Mesendoderm (in vitro differentiated cells): ENCODE measurements around the gene TNFSF10.

Experiments used
- DNase-seq: peaks from one replicate; pipeline ENCODE4 v3.0.0; 2013
- H2AK5ac ChIP-seq: 2 replicates; pipeline ENCODE4 v1.6.1; 2013; ENCODE audit warnings: low read length, inconsistent platforms
- H2BK120ac ChIP-seq: 2 replicates; pipeline ENCODE4 v1.6.1; 2013; ENCODE audit warnings: low read depth, mild to moderate bottlenecking, low read length, moderate library complexity, mixed read lengths
- H2BK15ac ChIP-seq: replicated peaks from 2 replicates; pipeline ENCODE4 v1.6.1; 2013; ENCODE audit warnings: low read depth, mild to moderate bottlenecking, moderate library complexity
- H2BK5ac ChIP-seq: 2 replicates; pipeline ENCODE4 v1.6.1; 2013; ENCODE audit warnings: low read length, inconsistent platforms
- H3K18ac ChIP-seq: 2 replicates; pipeline ENCODE4 v1.6.1; 2013; ENCODE audit warnings: mild to moderate bottlenecking, low read length, mixed read lengths
- H3K23ac ChIP-seq: one replicate; pipeline ENCODE4 v1.6.1; 2013; ENCODE audit warnings: low read length
- H3K27ac ChIP-seq: 2 replicates; pipeline ENCODE4 v1.5.1; 2013; ENCODE audit warnings: low read depth, mild to moderate bottlenecking, inconsistent platforms, low read length, moderate library complexity
- H3K27me3 ChIP-seq: 2 replicates; pipeline ENCODE4 v1.6.1; 2013; ENCODE audit warnings: low read length, control low read depth, mild to moderate bottlenecking, inconsistent platforms; ENCODE audit not compliant: insufficient read depth, poor library complexity
- H3K36me3 ChIP-seq: 2 replicates; pipeline ENCODE4 v1.6.1; 2013; ENCODE audit warnings: low read length, inconsistent platforms; ENCODE audit not compliant: control insufficient read depth, insufficient read depth
- H3K4ac ChIP-seq: one replicate; pipeline ENCODE4 v1.6.1; 2013; ENCODE audit warnings: low read depth, mild to moderate bottlenecking, low read length, moderate library complexity
- H3K4me1 ChIP-seq: 2 replicates; pipeline ENCODE4 v1.6.1; 2013; ENCODE audit warnings: low read depth, low read length, inconsistent platforms; ENCODE audit not compliant: control insufficient read depth
- H3K4me2 ChIP-seq: 2 replicates; pipeline ENCODE4 v1.6.1; 2013; ENCODE audit warnings: low read length
- H3K4me3 ChIP-seq: 2 replicates; pipeline ENCODE4 v1.5.1; 2013; ENCODE audit warnings: mild to moderate bottlenecking, low read length
- H3K56ac ChIP-seq: one replicate; pipeline ENCODE4 v1.6.1; 2013; ENCODE audit warnings: low read length
- H3K79me1 ChIP-seq: 2 replicates; pipeline ENCODE4 v1.6.1; 2013; ENCODE audit warnings: low read length, inconsistent platforms
- H3K79me2 ChIP-seq: 2 replicates; pipeline ENCODE4 v1.6.1; 2013; ENCODE audit warnings: mild to moderate bottlenecking, low read length; ENCODE audit not compliant: control insufficient read depth, insufficient read depth
- H3K9ac ChIP-seq: 2 replicates; pipeline ENCODE4 v1.6.1; 2013; ENCODE audit warnings: low read length, inconsistent platforms
- H4K5ac ChIP-seq: one replicate; pipeline ENCODE4 v1.6.1; 2013; ENCODE audit warnings: low read length
- H4K8ac ChIP-seq: one replicate; pipeline ENCODE4 v1.6.1; 2013; ENCODE audit warnings: low read depth, mild to moderate bottlenecking, control low read depth, low read length, moderate library complexity
- WGBS: extraction: QIAGEN DNeasy Blood & Tissue Kit; methylation state at CpG from one replicate; pipeline ENCODE4 v1.1.7; 2013; ENCODE audit warnings: low lambda C conversion rate, missing lambda C conversion rate; ENCODE audit not compliant: insufficient coverage; ENCODE audit errors: extremely low coverage; 5-methylcytosine and 5-hydroxymethylcytosine counted together

TNFSF10 gene

DNA sequence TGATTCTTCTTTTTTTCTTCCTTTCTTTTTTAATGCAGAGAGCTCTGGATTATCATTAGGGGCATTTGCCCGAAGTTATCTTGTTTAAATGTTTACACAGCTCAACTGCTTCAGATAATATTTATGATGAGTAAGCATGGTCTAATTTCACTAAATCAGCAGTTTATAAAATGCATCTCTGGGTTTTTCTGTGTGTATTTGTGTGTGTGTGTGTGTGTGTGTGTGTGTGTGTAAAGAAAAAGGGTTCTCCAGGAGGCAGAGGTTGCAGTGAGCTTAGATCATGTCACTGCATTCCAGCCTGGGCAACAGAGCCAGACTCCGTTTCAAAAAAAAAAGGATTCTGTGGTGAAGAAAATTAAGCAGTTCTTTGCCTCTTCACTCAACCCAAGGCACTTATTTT, 25.9 kb upstream of the TNFSF10 start:
- H3K4me2 ChIP-seq = no peak overlapping the region
- H3K27ac ChIP-seq = no peak overlapping the region
- WGBS = no CpG with 5 or more reads among the region's 2 CpGs
- H4K8ac ChIP-seq = no peak overlapping the region
- H2AK5ac ChIP-seq = no peak overlapping the region
- H3K56ac ChIP-seq = no peak overlapping the region
- H3K27me3 ChIP-seq = no peaks in the 10 kb centered on the region
- no peaks in the 10 kb centered on the region for H3K79me1 ChIP-seq
- no peak overlapping the region for H3K9ac ChIP-seq
- no peaks in the 10 kb centered on the region for H3K36me3 ChIP-seq
- H3K79me2 ChIP-seq = no peaks in the 10 kb centered on the region
- H4K5ac ChIP-seq = no peak overlapping the region
- H3K18ac ChIP-seq = no peak overlapping the region
- H2BK15ac ChIP-seq = no peak overlapping the region
- H3K4me3 ChIP-seq = no peak overlapping the region
- H3K23ac ChIP-seq = no peak overlapping the region
- H2BK5ac ChIP-seq = no peak overlapping the region
- no peak for DNase-seq
- H3K4me1 ChIP-seq = no peaks in the 10 kb centered on the region
- no peak overlapping the region for H3K4ac ChIP-seq
- H2BK120ac ChIP-seq = no peak overlapping the region

DNA sequence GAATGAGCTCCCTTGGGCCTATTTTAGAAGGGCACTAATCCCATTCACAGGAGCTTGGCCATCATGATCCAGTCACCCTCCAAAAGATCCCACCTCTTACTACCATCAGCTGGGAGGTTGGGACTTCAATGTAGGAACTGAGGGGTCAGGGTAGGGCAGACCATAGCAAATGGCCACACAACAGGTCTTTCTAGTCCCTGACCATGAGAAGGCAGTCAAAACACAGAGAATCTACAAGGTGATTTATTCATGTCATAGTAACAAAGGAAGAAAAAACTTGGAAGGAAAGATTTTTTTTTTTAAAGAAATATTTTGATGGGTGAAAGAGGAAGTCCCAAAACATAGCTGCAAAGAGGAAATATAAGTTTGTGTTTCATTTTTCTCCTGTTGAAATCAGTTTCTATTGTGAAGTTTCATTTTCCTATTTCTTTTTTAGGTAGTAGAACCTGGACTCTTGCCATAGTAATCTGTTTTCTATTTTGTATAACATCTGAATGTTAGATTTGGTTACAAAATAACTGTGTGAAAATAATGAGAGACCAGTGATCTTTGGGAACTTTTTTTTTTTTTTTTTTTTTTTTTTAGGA, 23.5 kb upstream of the TNFSF10 start:
- H3K4ac ChIP-seq = no peak overlapping the region
- no peak overlapping the region for H2BK15ac ChIP-seq
- H3K79me2 ChIP-seq = no peaks in the 10 kb centered on the region
- DNase-seq = no peak
- no peak overlapping the region for H3K23ac ChIP-seq
- H3K4me1 ChIP-seq = no peaks in the 10 kb centered on the region
- H3K9ac ChIP-seq = no peak overlapping the region
- H3K27ac ChIP-seq = no peak overlapping the region
- H3K4me2 ChIP-seq = no peak overlapping the region
- H3K79me1 ChIP-seq = no peaks in the 10 kb centered on the region
- no peaks in the 10 kb centered on the region for H3K36me3 ChIP-seq
- H3K18ac ChIP-seq = no peak overlapping the region
- H3K4me3 ChIP-seq = no peak overlapping the region
- no peak overlapping the region for H4K8ac ChIP-seq
- no peak overlapping the region for H3K56ac ChIP-seq
- H2BK120ac ChIP-seq = no peak overlapping the region
- no peaks in the 10 kb centered on the region for H3K27me3 ChIP-seq
- H2BK5ac ChIP-seq = no peak overlapping the region
- no peak overlapping the region for H2AK5ac ChIP-seq
- H4K5ac ChIP-seq = no peak overlapping the region

DNA sequence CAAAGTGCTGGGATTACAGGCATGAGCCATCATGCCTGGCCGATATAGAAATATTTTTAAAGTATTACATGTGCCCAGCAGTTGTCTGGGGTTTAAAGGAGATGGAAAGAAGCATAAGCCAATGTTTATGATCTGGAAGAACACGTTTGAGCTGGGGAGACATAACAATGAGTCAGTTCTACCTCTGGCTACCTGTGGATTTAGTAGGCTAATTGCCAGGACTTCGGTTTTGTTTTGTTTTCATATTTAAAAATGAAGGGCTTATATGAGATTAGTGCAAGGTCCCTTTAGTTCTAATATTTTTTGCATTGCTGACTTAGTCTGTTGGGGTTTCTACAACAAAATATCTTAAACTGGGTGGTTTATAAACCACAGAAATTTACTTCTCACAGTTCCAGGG, 22.9 kb upstream of the TNFSF10 start:
- no peak overlapping the region for H2BK15ac ChIP-seq
- H2BK120ac ChIP-seq = no peak overlapping the region
- H3K9ac ChIP-seq = no peak overlapping the region
- H3K27ac ChIP-seq = no peak overlapping the region
- H3K23ac ChIP-seq = no peak overlapping the region
- H3K36me3 ChIP-seq = no peaks in the 10 kb centered on the region
- no peak overlapping the region for H3K4me2 ChIP-seq
- H3K4me3 ChIP-seq = no peak overlapping the region
- H3K4ac ChIP-seq = no peak overlapping the region
- no peaks in the 10 kb centered on the region for H3K79me2 ChIP-seq
- no CpG with 5 or more reads among the region's 3 CpGs for WGBS
- no peaks in the 10 kb centered on the region for H3K79me1 ChIP-seq
- no peak overlapping the region for H4K8ac ChIP-seq
- H3K18ac ChIP-seq = no peak overlapping the region
- H3K4me1 ChIP-seq = no peaks in the 10 kb centered on the region
- H2AK5ac ChIP-seq = no peak overlapping the region
- no peak overlapping the region for H3K56ac ChIP-seq
- no peak overlapping the region for H4K5ac ChIP-seq
- DNase-seq = no peak
- no peak overlapping the region for H2BK5ac ChIP-seq
- H3K27me3 ChIP-seq = no peaks in the 10 kb centered on the region

DNA sequence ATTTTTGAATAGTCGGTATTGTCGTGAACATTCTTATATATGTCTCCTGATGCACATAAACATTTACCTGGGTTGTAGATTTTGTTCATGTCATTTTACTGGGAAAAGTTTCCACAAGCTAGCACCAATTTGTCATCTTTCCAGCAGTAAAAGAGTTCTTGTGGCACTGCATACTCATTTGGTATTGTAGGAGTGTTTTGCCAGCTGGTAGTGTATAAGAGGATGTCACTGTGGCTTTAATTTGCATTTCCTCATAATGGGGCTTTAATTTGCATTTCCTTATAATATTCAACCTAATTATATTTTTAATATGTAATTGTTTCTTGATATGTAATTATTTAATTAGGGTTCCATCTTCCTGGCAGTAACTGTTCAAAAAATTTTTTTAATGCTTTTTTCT, 21.2 kb upstream of the TNFSF10 start:
- no peak overlapping the region for H3K56ac ChIP-seq
- no peaks in the 10 kb centered on the region for H3K79me1 ChIP-seq
- H3K79me2 ChIP-seq = no peaks in the 10 kb centered on the region
- no peaks in the 10 kb centered on the region for H3K27me3 ChIP-seq
- no peak overlapping the region for H3K18ac ChIP-seq
- no peak overlapping the region for H3K9ac ChIP-seq
- no peak overlapping the region for H2BK5ac ChIP-seq
- no CpG with 5 or more reads among the region's 2 CpGs for WGBS
- no peak overlapping the region for H2BK15ac ChIP-seq
- H3K36me3 ChIP-seq = no peaks in the 10 kb centered on the region
- H4K5ac ChIP-seq = no peak overlapping the region
- no peak overlapping the region for H4K8ac ChIP-seq
- no peak overlapping the region for H3K23ac ChIP-seq
- no peak overlapping the region for H2AK5ac ChIP-seq
- no peak overlapping the region for H2BK120ac ChIP-seq
- no peak overlapping the region for H3K27ac ChIP-seq
- no peak for DNase-seq
- H3K4me1 ChIP-seq = no peaks in the 10 kb centered on the region
- no peak overlapping the region for H3K4ac ChIP-seq
- H3K4me2 ChIP-seq = no peak overlapping the region
- no peak overlapping the region for H3K4me3 ChIP-seq

DNA sequence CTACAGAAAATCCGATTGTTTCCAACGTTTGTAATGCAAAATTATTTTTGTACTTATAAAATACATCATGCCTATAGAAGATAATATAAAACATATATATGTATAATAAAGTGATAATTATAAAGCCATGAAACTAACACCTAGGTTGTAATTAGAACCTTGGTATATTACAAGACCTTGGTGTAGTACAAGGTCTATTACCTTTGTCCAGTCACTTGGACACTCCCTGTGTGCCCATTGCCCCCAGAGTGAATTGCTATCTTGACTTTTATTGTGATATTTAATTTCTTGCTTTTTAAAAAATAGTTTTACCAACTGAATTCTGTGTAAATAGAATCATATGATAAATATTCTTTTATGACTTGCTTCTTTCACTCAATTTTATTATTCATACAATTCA, 20.7 kb upstream of the TNFSF10 start:
- Histone ChIP-seq H3K4me2 (no peak overlapping the region), H3K4ac (no peak overlapping the region), H2BK5ac (no peak overlapping the region), H3K27ac (no peak overlapping the region), H2AK5ac (no peak overlapping the region), H3K18ac (no peak overlapping the region), H3K4me3 (no peak overlapping the region), H3K79me2 (no peaks in the 10 kb centered on the region), H4K5ac (no peak overlapping the region), H3K79me1 (no peaks in the 10 kb centered on the region), H3K9ac (no peak overlapping the region), H2BK15ac (no peak overlapping the region), H3K56ac (no peak overlapping the region), H3K4me1 (no peaks in the 10 kb centered on the region), H4K8ac (no peak overlapping the region), H3K23ac (no peak overlapping the region), H2BK120ac (no peak overlapping the region), H3K27me3 (no peaks in the 10 kb centered on the region), H3K36me3 (no peaks in the 10 kb centered on the region)
- no peak for DNase-seq
- WGBS = no CpG with 5 or more reads among the region's 2 CpGs

DNA sequence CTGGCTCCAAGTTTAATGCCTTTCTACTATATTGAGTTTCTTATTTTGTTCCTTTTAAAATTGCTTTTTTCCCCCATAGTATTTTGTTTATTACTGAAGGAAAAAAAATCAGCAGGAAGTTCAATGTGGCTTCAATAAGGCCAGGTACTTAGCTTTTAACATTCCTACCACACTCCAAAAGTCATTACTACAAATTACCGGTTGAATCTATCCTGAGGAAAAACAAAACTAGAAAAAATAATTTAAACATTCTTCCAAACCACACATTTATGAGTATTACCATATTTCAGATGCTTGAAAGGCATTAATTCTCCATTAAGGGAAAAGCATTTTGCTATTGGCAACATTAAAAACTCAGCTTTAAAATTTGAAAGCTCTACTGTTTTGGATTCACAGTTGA, 20.2 kb upstream of the TNFSF10 start:
- H3K27me3 ChIP-seq = no peaks in the 10 kb centered on the region
- no peak overlapping the region for H4K8ac ChIP-seq
- no peak overlapping the region for H3K9ac ChIP-seq
- no peak overlapping the region for H3K4me3 ChIP-seq
- no CpG with 5 or more reads among the region's 1 CpG for WGBS
- no peaks in the 10 kb centered on the region for H3K79me1 ChIP-seq
- H3K18ac ChIP-seq = no peak overlapping the region
- H3K4me1 ChIP-seq = no peaks in the 10 kb centered on the region
- no peak overlapping the region for H2BK120ac ChIP-seq
- no peaks in the 10 kb centered on the region for H3K79me2 ChIP-seq
- no peak overlapping the region for H3K23ac ChIP-seq
- H4K5ac ChIP-seq = no peak overlapping the region
- no peak overlapping the region for H3K56ac ChIP-seq
- H3K4ac ChIP-seq = no peak overlapping the region
- H2BK15ac ChIP-seq = no peak overlapping the region
- H3K27ac ChIP-seq = no peak overlapping the region
- H2BK5ac ChIP-seq = no peak overlapping the region
- DNase-seq = no peak
- H3K4me2 ChIP-seq = no peak overlapping the region
- no peaks in the 10 kb centered on the region for H3K36me3 ChIP-seq
- no peak overlapping the region for H2AK5ac ChIP-seq
